Hepatocyte (in vitro differentiated cells): ENCODE measurements around the gene MDP1.

ENCODE experiments used
- EZH2 ChIP-seq: fragments of 200-600 bp; sonication (generic); IDR thresholded peaks from 2 replicates; pipeline ENCODE4 v1.6.1; 2016; ENCODE audit warnings: antibody characterized with exemption, mild to moderate bottlenecking, borderline replicate concordance
- TF ChIP-seq, protein P1 (sequence below): fragments of 200-600 bp; sonication (generic); IDR thresholded peaks from 2 replicates; pipeline ENCODE4 v1.5.1; 2016; ENCODE audit warnings: antibody characterized with exemption, mild to moderate bottlenecking; ENCODE audit not compliant: poor library complexity

DNA sequence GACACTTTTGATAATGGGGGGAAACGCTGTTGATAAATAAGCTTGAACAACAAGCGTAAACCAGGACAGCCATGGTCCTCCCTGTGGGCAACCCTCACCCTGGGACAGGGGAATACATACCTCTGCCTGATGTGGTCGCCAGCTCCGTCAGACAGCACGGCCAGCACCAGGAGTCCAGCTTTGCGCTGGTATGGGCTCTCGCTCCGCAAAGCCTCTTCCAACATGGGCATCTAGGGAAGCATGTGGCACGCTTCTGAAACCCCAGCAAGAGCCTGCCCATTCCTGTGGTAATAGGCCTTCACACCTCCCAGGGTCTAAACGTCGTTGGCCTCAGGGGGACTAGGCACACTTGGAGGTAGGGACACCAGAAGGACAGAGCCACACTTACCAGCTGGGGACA lies 30.1 kb downstream of the MDP1 start:
- TF ChIP-seq, protein P1, sequence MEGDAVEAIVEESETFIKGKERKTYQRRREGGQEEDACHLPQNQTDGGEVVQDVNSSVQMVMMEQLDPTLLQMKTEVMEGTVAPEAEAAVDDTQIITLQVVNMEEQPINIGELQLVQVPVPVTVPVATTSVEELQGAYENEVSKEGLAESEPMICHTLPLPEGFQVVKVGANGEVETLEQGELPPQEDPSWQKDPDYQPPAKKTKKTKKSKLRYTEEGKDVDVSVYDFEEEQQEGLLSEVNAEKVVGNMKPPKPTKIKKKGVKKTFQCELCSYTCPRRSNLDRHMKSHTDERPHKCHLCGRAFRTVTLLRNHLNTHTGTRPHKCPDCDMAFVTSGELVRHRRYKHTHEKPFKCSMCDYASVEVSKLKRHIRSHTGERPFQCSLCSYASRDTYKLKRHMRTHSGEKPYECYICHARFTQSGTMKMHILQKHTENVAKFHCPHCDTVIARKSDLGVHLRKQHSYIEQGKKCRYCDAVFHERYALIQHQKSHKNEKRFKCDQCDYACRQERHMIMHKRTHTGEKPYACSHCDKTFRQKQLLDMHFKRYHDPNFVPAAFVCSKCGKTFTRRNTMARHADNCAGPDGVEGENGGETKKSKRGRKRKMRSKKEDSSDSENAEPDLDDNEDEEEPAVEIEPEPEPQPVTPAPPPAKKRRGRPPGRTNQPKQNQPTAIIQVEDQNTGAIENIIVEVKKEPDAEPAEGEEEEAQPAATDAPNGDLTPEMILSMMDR = no peak
- TF ChIP-seq EZH2 = no peak
